Neural cell (in vitro differentiated cells): ENCODE results near the gene RNGTT.

Experiments
- CTCF ChIP-seq: fragments of 450-650 bp; IDR thresholded peaks from 2 replicates; pipeline ENCODE4 v1.5.1; 2014; ENCODE audit warnings: antibody characterized with exemption, mild to moderate bottlenecking, moderate library complexity; ENCODE audit not compliant: poor library complexity, severe bottlenecking
- EZH2 ChIP-seq: fragments of 200-600, 300-800 bp; shearing (Covaris generic), sonication (generic); IDR thresholded peaks from 2 replicates; pipeline ENCODE4 v1.6.1; 2014; ENCODE audit warnings: antibody characterized with exemption, low read length, borderline replicate concordance, mild to moderate bottlenecking; ENCODE audit not compliant: insufficient read depth, poor library complexity, severe bottlenecking
- POLR2AphosphoS5 ChIP-seq: IDR thresholded peaks from 2 replicates; pipeline ENCODE4 v1.6.1; 2012
- REST ChIP-seq: IDR thresholded peaks from 2 replicates; pipeline ENCODE4 v1.6.1; 2012; ENCODE audit warnings: borderline replicate concordance

- TF ChIP-seq POLR2AphosphoS5 (no peak), EZH2 (no peak), CTCF (no peak), REST (no peak)
Measured at GRCh38 chr6:88964509-88964908, 1.1 kb upstream of the RNGTT start.
